RWPE2 (cell line): ENCODE measurements around the gene PDPK1.

ENCODE experiments used
- ATAC-seq: fragments of 200-7000 bp; cut with Tn5 transposase; 3 replicates; pipeline ENCODE4 v1.9.1; 2021; ENCODE audit warnings: low read depth
- DNase-seq: peaks from one replicate; pipeline ENCODE4 v3.0.0-alpha.2; 2020; ENCODE audit warnings: low spot score
- H3K27ac ChIP-seq: fragments of 450-650 bp; 2 replicates; pipeline ENCODE4 v1.5.1; 2017; ENCODE audit warnings: mild to moderate bottlenecking; ENCODE audit not compliant: poor library complexity, severe bottlenecking
- H3K27me3 ChIP-seq: fragments of 250-450 bp; sonication (Bioruptor Pico); 2 replicates; pipeline ENCODE4 v1.5.1; 2021; ENCODE audit warnings: mild to moderate bottlenecking, moderate library complexity; ENCODE audit not compliant: insufficient read depth, poor library complexity, severe bottlenecking
- H3K36me3 ChIP-seq: fragments of 250-450 bp; sonication (Bioruptor Pico); 2 replicates; pipeline ENCODE4 v1.5.1; 2020; ENCODE audit warnings: low read depth, mild to moderate bottlenecking, moderate library complexity
- H3K4me1 ChIP-seq: fragments of 250-450 bp; sonication (Bioruptor Pico); 2 replicates; pipeline ENCODE4 v1.5.1; 2021; ENCODE audit warnings: mild to moderate bottlenecking, moderate library complexity; ENCODE audit not compliant: insufficient read depth, poor library complexity, severe bottlenecking
- H3K4me3 ChIP-seq: fragments of 250-450 bp; sonication (Bioruptor Pico); 2 replicates; pipeline ENCODE4 v1.5.1; 2021; ENCODE audit warnings: mild to moderate bottlenecking, moderate library complexity; ENCODE audit not compliant: severe bottlenecking
- H3K9me3 ChIP-seq: fragments of 250-450 bp; sonication (Bioruptor Pico); 2 replicates; pipeline ENCODE4 v1.5.1; 2021; ENCODE audit warnings: mild to moderate bottlenecking, moderate library complexity; ENCODE audit not compliant: severe bottlenecking
- TF ChIP-seq, protein P1 (sequence below): fragments of 450-650 bp; IDR thresholded peaks from one replicate; pipeline ENCODE4 v1.5.1; 2017; ENCODE audit warnings: mild to moderate bottlenecking, moderate library complexity; ENCODE audit not compliant: poor library complexity, severe bottlenecking

Gene PDPK1

DNA sequence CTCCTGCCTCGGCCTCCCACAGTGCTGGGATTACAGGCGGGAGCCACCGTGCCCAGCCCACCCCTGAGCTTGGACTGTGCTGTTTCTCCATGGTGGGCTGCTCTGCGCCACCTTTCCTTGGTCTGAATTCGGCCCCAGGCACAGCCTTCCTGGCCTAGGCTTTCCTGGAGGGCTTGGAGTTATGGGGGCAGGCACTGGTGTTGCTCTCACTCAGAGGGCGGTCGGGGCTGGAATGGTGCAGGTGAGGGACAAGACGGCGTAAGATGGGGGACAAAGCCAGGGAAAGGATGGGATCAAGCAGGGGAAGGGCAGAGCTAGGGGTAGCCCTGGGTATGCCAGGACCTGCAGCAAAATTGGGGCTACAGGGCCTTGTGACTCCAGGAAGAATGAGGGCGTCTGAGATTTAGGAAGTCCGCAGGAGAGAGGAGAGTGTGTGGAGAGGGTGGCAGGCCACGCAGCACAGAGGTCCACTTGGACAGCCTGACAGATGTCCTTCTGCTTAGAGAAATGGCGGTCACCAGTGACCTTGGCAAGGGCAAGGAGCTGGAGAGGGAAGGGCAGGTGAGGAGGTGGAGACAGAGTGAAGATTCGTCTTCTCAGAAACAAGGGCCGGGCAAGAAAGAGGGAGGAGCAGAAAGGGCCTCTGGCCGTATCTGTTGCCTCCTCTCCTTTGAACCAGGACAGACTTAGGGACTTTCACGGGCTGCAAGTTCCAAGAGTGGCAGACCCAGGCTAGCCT is 25.7 kb upstream of the PDPK1 start:
- TF ChIP-seq, protein P1, sequence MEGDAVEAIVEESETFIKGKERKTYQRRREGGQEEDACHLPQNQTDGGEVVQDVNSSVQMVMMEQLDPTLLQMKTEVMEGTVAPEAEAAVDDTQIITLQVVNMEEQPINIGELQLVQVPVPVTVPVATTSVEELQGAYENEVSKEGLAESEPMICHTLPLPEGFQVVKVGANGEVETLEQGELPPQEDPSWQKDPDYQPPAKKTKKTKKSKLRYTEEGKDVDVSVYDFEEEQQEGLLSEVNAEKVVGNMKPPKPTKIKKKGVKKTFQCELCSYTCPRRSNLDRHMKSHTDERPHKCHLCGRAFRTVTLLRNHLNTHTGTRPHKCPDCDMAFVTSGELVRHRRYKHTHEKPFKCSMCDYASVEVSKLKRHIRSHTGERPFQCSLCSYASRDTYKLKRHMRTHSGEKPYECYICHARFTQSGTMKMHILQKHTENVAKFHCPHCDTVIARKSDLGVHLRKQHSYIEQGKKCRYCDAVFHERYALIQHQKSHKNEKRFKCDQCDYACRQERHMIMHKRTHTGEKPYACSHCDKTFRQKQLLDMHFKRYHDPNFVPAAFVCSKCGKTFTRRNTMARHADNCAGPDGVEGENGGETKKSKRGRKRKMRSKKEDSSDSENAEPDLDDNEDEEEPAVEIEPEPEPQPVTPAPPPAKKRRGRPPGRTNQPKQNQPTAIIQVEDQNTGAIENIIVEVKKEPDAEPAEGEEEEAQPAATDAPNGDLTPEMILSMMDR, result no peak
- ATAC-seq (no peak), DNase-seq (no peak)
- Histone ChIP-seq H3K4me3 (no peak overlapping the region), H3K9me3 (no peaks in the 10 kb centered on the region), H3K4me1 (peaks cover 15% of the 10 kb centered on the region), H3K27me3 (no peaks in the 10 kb centered on the region), H3K27ac (no peak overlapping the region), H3K36me3 (no peaks in the 10 kb centered on the region)

DNA sequence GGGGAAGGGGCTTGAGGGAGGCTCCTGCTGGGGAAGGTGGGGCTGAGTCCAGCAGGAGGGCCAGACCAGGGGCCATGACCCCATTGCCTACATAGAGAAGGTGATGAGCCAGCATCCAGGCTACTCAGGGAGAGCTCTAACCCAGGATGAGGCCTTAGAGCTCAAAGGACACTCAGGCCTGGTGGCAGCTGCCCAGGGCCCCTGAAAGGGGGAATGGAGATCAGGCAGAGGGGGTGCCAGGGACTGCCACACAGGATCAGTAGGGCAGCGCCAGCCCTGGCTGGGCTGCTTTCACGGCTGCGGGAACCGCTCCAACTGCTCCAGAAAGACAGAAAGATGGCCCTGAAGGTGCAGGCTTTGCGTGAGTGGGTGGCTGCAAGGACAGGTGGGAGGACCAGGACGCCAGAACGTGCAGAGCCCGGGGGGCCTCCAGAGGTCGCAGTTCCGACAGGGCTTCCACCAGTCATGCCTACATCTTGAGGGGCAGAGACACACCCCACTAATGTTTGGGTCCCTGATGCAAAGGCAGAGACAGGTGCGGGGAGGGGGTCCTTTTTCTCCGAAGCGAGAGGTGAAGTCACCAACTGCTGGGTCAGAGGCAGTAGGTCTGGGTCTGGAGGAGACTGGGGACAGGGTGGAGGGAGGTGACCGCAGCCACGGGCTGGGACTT is 25.0 kb upstream of the PDPK1 start:
- Histone ChIP-seq H3K27me3 (no peaks in the 10 kb centered on the region), H3K4me3 (peak overlapping the region; percentile 92), H3K9me3 (no peaks in the 10 kb centered on the region), H3K36me3 (no peaks in the 10 kb centered on the region), H3K27ac (no peak overlapping the region), H3K4me1 (peaks cover 17% of the 10 kb centered on the region)
- TF ChIP-seq, protein P1, result no peak
- ATAC-seq, result no peak
- no peak for DNase-seq

DNA sequence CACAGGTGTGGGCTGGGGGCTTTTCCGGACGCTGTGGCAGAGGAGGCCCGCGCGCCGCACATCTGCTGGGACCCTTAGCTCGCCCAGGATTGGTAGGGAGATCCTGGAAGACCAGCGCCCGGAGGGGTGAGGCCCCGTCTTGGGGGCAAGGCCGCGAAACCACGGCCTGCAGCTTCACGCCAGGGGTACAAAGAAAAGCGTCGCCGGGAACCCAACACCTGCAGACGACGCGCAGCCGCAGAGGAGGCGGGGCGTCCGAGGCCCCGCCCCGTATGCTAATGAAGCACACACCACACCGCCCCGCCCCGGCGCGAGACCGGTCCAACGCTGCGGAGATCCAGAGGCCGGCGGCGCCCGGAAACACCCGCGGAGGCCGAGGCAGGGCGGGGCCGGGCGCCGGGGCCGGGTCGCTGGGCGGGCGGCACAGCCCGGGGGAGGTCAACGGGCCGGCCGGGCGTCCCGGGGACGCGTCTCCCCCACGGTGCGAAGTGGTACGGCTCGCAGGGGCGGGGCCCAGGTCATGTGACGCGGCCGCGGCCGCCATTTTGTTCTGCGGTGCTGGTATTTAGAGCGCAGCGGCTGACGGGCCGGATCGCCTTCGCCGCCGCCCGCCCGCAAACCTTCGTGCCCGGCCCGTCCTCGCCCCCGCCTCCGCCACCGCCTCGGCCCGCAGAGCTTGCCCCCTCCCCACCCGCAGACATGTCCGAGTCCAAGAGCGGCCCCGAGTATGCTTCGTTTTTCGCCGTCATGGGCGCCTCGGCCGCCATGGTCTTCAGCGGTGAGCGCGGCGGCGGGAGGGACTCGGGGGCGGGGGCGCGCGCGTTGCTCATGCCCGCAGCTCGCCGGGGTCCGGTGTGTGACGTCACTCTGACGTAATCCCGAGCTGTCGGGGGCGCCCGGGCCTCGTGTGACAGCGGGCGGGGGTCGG is 24.2 kb upstream of the PDPK1 start, which contains the start of gene ATP6V0C:
TSS of gene ATP6V0C (plus strand) at position 548 of the 928 bp plus-strand sequence. CDS start at position 700, 152 bp downstream.
- H3K4me1 ChIP-seq, result peaks cover 17% of the 10 kb centered on the region
- peak; percentile 79 for ATAC-seq
- no peaks in the 10 kb centered on the region for H3K9me3 ChIP-seq
- no peak for DNase-seq
- peak within 1 kb of the TSS; percentile 92 for H3K4me3 ChIP-seq
- H3K27me3 ChIP-seq, result no peaks in the 10 kb centered on the region
- TF ChIP-seq, protein P1, result no peak
- H3K36me3 ChIP-seq, result no peaks in the 10 kb centered on the region
- peak within 1 kb of the TSS; percentile 82 for H3K27ac ChIP-seq

DNA sequence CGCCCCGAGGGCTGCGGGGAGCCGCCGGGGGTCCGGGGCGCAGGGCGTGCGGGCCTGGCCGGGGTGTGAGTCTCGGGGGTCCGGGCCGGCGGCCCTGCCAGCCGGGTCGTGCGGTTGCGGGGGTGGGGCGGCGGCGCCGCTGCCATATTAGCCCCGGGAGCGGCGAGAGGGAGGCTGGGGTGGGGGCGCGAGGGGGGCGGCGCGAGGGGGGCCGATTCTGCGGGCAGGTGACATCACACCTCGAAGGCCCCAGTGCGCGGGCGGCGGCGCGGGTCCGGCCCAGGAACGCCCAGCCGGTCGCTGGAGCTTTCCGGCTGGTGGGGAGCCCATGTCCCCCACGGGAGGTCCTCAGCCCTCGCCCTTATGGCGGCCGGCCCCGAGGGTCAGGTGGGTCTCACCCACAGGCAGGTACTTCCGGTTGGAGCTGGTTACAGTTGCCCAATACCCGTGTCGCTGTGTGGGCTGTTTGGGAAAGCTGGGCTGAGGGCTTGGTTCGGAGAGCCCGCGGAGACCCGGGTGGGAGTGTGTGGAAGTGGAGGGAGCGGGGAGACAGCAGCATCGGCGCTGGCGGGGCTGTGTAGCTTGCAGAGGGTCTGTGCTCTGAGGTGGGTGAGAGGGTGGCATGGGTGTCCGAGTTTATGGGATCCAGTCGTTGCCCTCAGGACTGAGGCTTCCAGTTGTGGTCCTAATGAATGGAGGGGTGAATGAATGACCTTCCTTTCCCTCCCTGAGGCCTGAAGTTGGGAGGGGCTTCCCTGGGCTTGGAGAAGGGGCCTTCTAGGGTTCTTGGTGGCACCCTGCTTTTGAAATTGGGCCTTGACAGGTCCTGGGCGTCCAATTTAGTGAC is 23.3 kb upstream of the PDPK1 start:
- H3K4me1 ChIP-seq, result peaks cover 17% of the 10 kb centered on the region
- no peak for ATAC-seq
- no peaks in the 10 kb centered on the region for H3K27me3 ChIP-seq
- DNase-seq, result no peak
- peak overlapping the region; percentile 92 for H3K4me3 ChIP-seq
- H3K27ac ChIP-seq, result peak overlapping the region; percentile 82
- H3K36me3 ChIP-seq, result peaks cover 7% of the 10 kb centered on the region; the same call in 1 of the 2 replicates
- H3K9me3 ChIP-seq, result no peaks in the 10 kb centered on the region
- TF ChIP-seq, protein P1, result no peak
